Measurements from ENCODE around the gene NCAPG2. TPM values are rescaled to one million over a fixed set of nuclear protein-coding genes. Genes with fewer than 3 reads are reported as not detected.
A peak's percentile ranks its signal among the peaks of the same experiment; 100 is the strongest.

The NCAPG2 gene
- total RNA-seq, 1 donor = 17.7 TPM

DNA sequence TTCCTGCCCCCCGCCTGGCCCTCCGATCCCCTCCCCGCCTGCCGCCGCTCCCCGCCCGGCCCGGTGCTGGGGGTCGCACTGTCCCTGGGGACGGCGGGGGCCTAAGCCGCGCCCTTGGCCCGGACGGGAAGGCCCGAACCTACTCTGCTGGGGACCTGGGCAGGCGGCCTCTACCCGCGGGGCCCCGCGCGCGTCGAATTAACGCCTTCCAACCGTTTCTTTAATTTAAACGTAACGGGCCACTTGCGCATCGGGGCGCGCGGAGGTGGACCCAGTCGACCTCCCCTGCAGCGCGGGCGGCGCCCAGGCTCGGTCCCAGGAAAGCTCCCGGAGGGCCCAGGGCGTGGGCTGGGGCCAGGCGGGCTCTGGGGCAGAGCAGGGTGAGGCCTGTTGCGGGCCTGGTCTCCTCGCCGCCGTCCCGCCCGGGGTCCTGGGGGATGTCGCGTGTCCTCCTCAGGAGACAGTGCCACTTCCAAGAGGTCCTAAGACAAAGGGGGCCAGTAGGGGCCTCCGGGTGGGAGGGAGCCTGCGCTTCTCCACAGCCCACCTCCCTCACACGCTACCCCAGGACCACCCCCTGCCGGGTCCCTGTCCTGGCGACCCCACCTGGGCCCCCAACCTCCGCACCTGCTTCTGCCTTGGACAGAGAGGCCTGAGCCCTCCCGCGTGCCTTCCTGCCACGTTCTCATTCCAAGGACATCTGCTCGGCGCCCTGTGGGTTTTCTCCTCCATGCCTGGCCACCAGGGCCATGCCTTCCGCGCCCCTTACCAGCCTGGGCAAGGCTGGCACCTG lies 116.3 kb downstream of the NCAPG2 start:
- TF ChIP-seq, protein P1, sequence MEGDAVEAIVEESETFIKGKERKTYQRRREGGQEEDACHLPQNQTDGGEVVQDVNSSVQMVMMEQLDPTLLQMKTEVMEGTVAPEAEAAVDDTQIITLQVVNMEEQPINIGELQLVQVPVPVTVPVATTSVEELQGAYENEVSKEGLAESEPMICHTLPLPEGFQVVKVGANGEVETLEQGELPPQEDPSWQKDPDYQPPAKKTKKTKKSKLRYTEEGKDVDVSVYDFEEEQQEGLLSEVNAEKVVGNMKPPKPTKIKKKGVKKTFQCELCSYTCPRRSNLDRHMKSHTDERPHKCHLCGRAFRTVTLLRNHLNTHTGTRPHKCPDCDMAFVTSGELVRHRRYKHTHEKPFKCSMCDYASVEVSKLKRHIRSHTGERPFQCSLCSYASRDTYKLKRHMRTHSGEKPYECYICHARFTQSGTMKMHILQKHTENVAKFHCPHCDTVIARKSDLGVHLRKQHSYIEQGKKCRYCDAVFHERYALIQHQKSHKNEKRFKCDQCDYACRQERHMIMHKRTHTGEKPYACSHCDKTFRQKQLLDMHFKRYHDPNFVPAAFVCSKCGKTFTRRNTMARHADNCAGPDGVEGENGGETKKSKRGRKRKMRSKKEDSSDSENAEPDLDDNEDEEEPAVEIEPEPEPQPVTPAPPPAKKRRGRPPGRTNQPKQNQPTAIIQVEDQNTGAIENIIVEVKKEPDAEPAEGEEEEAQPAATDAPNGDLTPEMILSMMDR (IDR thresholded peaks at IDR 0.05; ENCODE audit: insufficient read depth, low read depth, low read length) = no peak
- peak overlapping the region; percentile 41 for H3K4me3 ChIP-seq (ENCODE audit: low read depth, low read length)
- DNase-seq (ENCODE audit: low read depth) = no peak

DNA sequence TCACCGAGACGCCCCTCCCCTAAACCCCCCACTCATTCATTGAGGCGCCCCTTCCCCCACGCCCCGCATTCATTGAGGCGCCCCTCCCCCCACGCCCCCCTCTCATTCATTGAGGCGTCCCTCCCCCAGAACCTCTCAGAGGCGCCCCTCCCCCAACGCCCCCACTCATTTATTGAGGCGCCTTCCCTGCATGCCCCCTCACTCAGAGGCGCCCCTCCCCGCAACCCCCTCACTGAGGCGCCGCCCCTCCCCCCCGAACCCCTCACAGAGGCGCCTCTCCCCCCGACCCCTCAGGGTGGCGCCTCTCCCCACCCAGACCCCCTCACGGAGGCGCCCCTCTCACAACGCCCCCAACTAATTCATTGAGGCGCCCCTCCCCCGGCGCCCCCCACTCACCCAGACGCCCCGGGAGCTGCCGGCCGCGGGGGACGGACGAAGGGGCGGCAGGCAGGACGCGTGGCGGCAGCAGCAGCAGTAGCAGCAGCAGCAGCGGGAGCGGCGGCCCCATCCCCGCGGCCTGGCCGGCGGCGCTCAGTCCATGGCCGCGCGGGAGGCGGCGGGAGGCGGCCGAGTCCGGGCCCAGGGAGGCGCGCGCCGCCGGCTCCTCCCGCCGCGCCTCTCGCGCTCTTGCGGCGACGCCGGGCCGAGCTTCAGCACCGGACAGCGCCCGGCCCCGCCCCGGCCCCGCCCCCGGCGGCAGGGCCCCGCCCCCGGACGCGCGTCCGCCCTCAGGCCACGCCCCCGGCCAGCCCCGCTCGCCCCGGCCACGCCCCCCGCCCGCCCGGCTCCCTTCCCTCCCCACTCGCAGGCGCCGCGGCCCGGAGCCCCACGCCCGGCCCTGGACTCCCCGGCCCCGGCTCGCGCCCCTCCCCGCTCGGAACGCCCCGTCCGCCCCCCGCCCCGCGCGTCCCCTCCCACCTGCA lies 117.2 kb downstream of the NCAPG2 start, which contains the start of gene PTPRN2:
TSS of gene PTPRN2 (minus strand) at position 662 of the 923 bp plus-strand sequence.
- H3K4me3 ChIP-seq (ENCODE audit: low read depth, low read length) = peak within 1 kb of the TSS; percentile 41
- peak; percentile 54 for DNase-seq (ENCODE audit: low read depth)
- TF ChIP-seq, protein P1 (IDR thresholded peaks at IDR 0.05; ENCODE audit: insufficient read depth, low read depth, low read length) = no peak

DNA sequence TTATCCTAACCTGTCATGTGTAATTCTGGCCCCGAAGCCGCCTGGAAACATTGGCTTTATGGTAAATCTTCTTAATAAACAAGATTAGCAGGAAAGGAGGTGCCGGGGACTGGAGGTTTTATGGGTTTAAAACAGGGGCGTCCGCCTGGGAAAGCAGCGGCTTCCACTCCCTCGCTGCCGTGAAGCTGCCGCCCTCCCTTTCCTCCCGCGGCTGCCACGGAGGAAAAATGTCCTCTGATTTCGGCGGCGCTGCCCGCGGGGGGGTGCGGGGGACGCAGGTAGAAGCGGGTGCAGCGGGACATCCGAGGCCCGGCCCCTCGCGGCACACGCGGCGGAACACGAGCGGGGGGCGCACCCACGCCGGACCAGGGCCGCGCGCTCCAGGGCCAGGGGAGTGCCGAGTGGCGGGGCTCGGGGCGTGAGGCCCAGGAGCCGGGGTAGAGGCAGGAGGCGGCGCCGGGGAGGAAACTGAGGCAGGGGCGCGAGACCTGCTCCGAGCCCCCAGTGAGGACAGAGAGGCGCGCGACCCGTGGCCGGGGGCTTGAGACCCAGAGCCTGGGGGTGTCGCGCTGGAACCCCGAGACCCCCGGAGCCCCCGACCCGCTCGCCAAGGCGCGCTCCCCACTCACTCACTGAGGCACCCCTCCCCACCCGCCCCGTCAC lies 118.0 kb downstream of the NCAPG2 start:
- TF ChIP-seq, protein P1 (IDR thresholded peaks at IDR 0.05; ENCODE audit: insufficient read depth, low read depth, low read length) = no peak
- no peak for DNase-seq (ENCODE audit: low read depth)
- H3K4me3 ChIP-seq (ENCODE audit: low read depth, low read length) = no peak overlapping the region

DNA sequence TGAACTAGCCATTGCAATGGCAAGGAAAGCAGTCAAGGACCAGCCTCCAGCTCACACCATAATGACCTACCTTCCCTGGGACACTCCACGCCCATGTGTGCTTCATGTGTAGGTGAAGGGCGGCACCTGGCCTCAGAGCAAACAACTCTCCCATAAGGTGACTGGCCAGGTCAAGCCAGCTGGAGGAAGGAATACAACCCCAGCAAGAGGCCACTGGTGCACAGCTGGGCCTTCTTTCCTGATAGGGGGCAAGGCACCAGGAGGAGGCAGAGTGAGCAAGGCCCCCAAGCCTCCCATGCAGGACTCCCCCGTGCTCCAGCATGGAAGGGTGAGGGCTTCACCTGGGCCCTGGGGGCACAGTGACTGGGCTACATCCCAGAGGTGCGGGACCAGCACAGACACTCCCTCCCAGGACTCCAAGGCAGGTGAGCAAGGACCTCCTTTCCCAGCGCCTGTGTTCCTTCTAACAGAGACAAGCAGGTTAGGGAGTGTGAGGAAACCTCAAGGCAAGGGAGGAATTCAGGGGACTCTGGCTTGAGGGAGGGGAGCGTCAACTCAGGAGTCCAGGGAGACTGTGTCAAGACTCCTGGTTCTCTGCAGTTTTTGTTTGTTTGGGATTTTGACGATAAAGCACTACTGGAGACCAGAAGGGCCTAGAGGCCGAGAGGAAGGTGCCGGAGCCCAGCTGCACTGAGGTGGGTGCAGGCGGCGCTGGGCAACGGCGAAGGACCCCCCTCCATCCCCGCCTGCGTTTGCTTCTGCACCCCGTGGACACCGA lies 118.7 kb downstream of the NCAPG2 start:
- H3K4me3 ChIP-seq (ENCODE audit: low read depth, low read length) = no peak overlapping the region
- DNase-seq (ENCODE audit: low read depth) = no peak
- TF ChIP-seq, protein P1 (IDR thresholded peaks at IDR 0.05; ENCODE audit: insufficient read depth, low read depth, low read length) = no peak

DNA sequence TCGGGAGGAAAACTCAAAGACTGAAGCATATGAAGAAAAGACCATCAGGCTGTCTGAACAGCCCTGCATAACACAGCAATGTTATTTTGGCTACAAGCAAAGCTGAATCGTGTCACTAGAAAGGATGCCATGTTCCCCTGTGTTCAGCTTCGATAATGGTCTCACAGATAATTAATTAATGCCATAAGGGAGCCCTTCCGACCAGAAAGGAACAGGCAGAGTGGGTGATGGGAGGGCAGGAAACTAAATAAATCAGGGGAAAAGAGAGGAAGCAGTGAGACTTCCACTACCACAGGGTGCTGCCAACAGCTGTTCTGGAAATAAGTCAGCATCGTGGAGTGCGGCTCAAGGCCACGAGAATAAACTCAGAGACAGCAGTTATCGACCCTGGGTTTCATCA lies 120.2 kb downstream of the NCAPG2 start:
- no peak overlapping the region for H3K4me3 ChIP-seq (ENCODE audit: low read depth, low read length)
- TF ChIP-seq, protein P1 (IDR thresholded peaks at IDR 0.05; ENCODE audit: insufficient read depth, low read depth, low read length) = no peak
- no peak for DNase-seq (ENCODE audit: low read depth)

DNA sequence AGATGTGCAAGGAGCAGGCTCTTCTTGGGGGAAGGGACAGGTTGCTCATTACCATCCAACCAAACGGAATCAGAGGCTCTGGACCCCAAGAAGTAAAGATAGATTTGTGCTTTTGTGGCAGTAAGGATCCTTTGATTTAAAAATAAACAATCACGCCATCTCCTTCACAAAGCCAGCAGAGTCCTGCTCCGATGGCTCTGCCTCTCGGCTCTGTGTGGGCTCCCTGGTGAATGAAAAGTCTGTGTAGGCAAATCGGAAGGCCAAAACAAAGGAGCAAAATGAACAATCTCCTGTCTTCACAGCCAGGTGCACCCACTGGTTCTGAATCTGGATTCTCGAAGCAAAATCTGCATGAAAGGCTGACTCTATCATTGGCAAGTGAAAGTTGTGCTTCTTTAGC lies 120.8 kb downstream of the NCAPG2 start:
- DNase-seq (ENCODE audit: low read depth) = no peak
- TF ChIP-seq, protein P1 (IDR thresholded peaks at IDR 0.05; ENCODE audit: insufficient read depth, low read depth, low read length) = no peak
- H3K4me3 ChIP-seq (ENCODE audit: low read depth, low read length) = no peak overlapping the region

All from fibroblast of villous mesenchyme (primary cell).